Activated CD4-positive, alpha-beta T cell treated with anti-CD3 and anti-CD28 coated beads, Interleukin-2, amount 50 U/mL, for 48 hours (primary cell): Measurements from ENCODE around the gene ACADVL.
A peak's percentile ranks its signal among the peaks of the same experiment; 100 is the strongest.

ENCODE experiments used
- DNase-seq, 2 experiments: peaks; one replicate each; pipeline ENCODE4 v3.0.0-alpha.2; 2020

ACADVL gene

GRCh38 chr17:7191571-7192270, 28.0 kb upstream of the ACADVL start:
- no peak for DNase-seq

GRCh38 chr17:7192271-7192937, 27.3 kb upstream of the ACADVL start:
- no peak for DNase-seq

GRCh38 chr17:7195971-7196370, 23.8 kb upstream of the ACADVL start:
- DNase-seq: no peak

- no peak for DNase-seq
Measured at GRCh38 chr17:7196651-7197401, 22.9 kb upstream of the ACADVL start.

- DNase-seq: no peak
Measured at GRCh38 chr17:7203391-7203790, 16.3 kb upstream of the ACADVL start.

GRCh38 chr17:7204336-7204735, 15.4 kb upstream of the ACADVL start:
- no peak for DNase-seq

DNA sequence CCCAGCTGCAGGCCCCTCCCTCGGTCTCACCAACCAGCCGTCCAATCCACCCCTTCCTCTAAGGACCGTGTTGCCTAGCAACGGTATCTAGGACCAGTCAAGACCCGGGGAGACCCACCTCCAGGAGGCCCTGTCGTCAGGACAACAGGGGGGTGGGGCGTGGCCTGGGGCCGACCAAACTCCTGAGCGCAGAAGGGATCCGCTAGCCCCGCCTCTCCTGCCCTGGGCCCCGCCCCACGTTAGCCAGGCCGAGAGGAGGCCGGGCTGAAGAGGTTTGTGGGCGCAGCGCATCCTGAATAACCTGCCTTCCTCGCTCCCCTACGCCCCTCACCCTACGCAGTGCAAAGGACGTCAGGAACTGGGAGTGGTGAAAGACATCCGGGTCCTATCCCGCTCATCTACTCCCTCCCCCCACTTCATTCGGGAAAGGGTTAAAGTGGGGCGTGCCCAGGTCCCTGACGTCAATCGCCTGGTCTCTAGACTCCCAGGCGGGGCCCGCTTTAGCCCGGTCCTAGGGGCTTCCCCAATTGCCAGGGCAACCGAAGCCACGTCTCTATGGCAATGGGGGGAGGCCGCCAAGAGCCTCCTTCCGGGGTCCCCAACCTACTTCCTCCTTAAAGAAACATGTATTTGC, 14.8 kb upstream of the ACADVL start:
- peak; percentile 96 for DNase-seq

- DNase-seq: no peak
Measured at GRCh38 chr17:7205561-7205960, 14.2 kb upstream of the ACADVL start.

GRCh38 chr17:7207120-7208001, 12.4 kb upstream of the ACADVL start:
- DNase-seq: no peak

GRCh38 chr17:7208027-7208571, 11.6 kb upstream of the ACADVL start:
- no peak for DNase-seq

GRCh38 chr17:7208754-7209460, 10.8 kb upstream of the ACADVL start:
- no peak for DNase-seq

GRCh38 chr17:7211491-7212273, 8.1 kb upstream of the ACADVL start:
- no peak for DNase-seq

DNA sequence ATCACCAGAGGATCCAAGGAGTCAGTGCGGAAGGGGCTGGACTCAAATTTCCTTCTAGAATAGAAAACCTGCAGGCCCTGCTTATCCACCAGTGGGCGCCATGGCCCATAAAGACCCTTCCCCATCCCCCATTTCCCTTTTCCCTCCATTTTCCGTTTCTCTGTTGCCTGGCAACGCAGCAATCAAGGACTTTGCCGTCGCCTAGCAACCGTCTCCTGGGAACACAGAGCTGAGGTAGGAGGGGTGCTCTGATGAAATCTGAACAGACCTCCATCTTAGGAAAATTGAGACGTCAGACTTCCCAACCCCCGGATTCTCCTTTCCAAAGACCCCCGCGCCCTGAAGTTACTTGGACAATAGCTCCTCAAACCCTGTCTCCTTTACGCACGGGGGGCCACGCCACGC, 5.8 kb upstream of the ACADVL start:
- peak in 1 of 2 experiments; percentile 58 for DNase-seq

- peak; percentile 100 for DNase-seq
Measured at GRCh38 chr17:7214300-7215135, 5.2 kb upstream of the ACADVL start.

DNA sequence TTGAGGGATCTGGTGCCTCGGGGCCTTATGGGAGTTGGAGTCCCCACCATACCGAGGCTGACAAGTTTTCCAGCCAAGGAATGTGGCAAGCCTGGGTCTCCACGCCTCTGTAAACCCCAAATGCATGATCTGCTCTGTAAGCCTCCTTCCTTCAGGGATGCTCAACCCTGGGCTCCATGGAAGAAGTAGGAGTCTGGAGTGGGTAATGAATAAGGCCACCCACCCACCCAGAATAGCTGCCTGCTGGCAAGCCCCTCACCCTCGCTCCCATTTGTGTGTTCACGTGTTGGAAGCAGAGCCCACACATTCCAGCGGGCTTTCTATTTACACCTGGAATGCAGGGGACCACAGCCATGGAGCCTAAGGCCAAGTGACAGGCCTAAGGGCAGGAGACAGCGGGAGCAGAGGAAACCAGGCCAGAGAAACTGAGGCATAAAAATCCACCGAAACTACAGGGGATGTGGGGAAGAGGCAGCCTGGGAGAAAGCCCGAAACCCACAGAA, 4.6 kb upstream of the ACADVL start:
- no peak for DNase-seq

DNA sequence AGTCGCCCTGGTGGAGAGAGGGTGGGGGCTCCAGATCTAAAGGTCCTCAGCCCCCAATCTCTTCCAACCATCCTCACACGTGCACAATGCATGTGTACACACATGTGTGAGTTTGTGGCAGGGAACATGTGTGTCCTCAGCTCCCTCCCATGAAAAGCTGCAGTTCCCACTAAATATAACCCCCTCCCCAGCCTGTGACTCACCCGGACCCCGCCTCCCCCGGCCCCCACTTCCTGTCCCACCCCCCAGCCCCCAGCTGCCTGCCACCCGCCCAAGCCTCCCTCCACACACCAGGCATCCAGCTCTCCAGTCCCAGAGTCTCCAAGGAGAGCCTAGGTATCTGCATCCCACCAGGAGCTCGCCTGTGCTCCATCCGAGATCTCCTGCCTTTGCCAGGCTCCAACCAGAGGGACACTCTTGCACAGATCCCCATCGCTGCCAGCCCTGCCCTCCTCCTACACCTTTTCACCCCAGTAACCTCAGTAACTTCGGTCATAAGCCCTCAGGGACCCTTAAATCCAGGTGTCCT, 4.0 kb upstream of the ACADVL start:
- no peak for DNase-seq

- DNase-seq: no peak
Measured at GRCh38 chr17:7216242-7217112, 3.3 kb upstream of the ACADVL start.
